HG03460 (cell line): ENCODE data around the gene NPB.
A peak's percentile ranks its signal among the peaks of the same experiment; 100 is the strongest.

ENCODE experiments used
- ATAC-seq: cut with Tn5 transposase; IDR thresholded peaks from one replicate; pipeline ENCODE4 v1.9.1; 2021; ENCODE audit not compliant: unreplicated experiment

NPB gene

GRCh38 chr17:81869221-81870130, 32.6 kb upstream of the NPB start:
- ATAC-seq = no peak

GRCh38 chr17:81870131-81870980, 31.7 kb upstream of the NPB start:
- ATAC-seq = peak; percentile 8

- peak; percentile 44 for ATAC-seq
Measured at GRCh38 chr17:81870981-81871386, 31.1 kb upstream of the NPB start, which contains the start of gene ARHGDIA. Gene ARHGDIA, minus strand, starts transcription at chr17:81871337. Its CDS starts 1,407 bp downstream, at chr17:81869930.

- ATAC-seq = peak; percentile 6
Measured at GRCh38 chr17:81871387-81872230, 30.4 kb upstream of the NPB start.

- no peak for ATAC-seq
Measured at GRCh38 chr17:81877569-81877968, 24.5 kb upstream of the NPB start.

GRCh38 chr17:81878294-81878693, 23.7 kb upstream of the NPB start:
- no peak for ATAC-seq

- no peak for ATAC-seq
Measured at GRCh38 chr17:81879121-81879520, 22.9 kb upstream of the NPB start.

GRCh38 chr17:81884520-81884919, 17.5 kb upstream of the NPB start:
- ATAC-seq = no peak

- no peak for ATAC-seq
Measured at GRCh38 chr17:81884968-81885367, 17.1 kb upstream of the NPB start.

GRCh38 chr17:81885454-81885853, 16.6 kb upstream of the NPB start:
- no peak for ATAC-seq

GRCh38 chr17:81885869-81886548, 16.0 kb upstream of the NPB start:
- no peak for ATAC-seq

GRCh38 chr17:81888105-81888987, 13.7 kb upstream of the NPB start:
- ATAC-seq = no peak

- no peak for ATAC-seq
Measured at GRCh38 chr17:81888988-81889595, 12.9 kb upstream of the NPB start.

- ATAC-seq = no peak
Measured at GRCh38 chr17:81889602-81890001, 12.4 kb upstream of the NPB start.

GRCh38 chr17:81890447-81891302, 11.4 kb upstream of the NPB start:
- peak; percentile 6 for ATAC-seq

- no peak for ATAC-seq
Measured at GRCh38 chr17:81891303-81891552, 10.8 kb upstream of the NPB start.

- no peak for ATAC-seq
Measured at GRCh38 chr17:81895400-81895799, 6.6 kb upstream of the NPB start.
